ENCODE measurements around the gene RHOT2. TPM values are rescaled to one million over a fixed set of nuclear protein-coding genes. Genes with fewer than 3 reads are reported as not detected.

Gene RHOT2
- total and polyA plus RNA-seq, 2 of the 8 experiments (the other 6 are each of a cell fraction or from before 2014, with no cell fraction given) = 149 to 194 TPM

- no peak for TF ChIP-seq CHD7 (IDR thresholded peaks at IDR 0.05; ENCODE audit: insufficient replicate concordance, low read length)
- TF ChIP-seq SUZ12 (IDR thresholded peaks at IDR 0.05; ENCODE audit: low read length) = no peak
- TF ChIP-seq YY1 (IDR thresholded peaks at IDR 0.05; ENCODE audit: low read depth, low read length) = no peak
- TF ChIP-seq RFX5 (IDR thresholded peaks at IDR 0.05; ENCODE audit: borderline replicate concordance, low read depth, low read length) = no peak
- no peak for TF ChIP-seq CHD2 (IDR thresholded peaks at IDR 0.05; ENCODE audit: low read length)
- no peak for TF ChIP-seq JUN (IDR thresholded peaks at IDR 0.05; ENCODE audit: low read depth, low read length)
- peak; percentile 13 for TF ChIP-seq KDM4A (IDR thresholded peaks at IDR 0.05; ENCODE audit: low read depth, low read length, severe bottlenecking)
Observed at GRCh38 chr16:649631-650030, 18.3 kb upstream of the RHOT2 start (continued).

All from H1 (cell line).